IPS-20b (cell line): ENCODE data around the gene RTN4IP1.
"Not testable (repeated sequence)": the region's sequence is repeated elsewhere in the genome, so short reads cannot be mapped to it uniquely, and the experiment has no call there.

Source experiments
- H3K27ac ChIP-seq: one replicate; pipeline ENCODE4 v1.5.1; 2013; ENCODE audit warnings: low read length
- H3K27me3 ChIP-seq: 2 replicates; pipeline ENCODE4 v1.6.1; 2013; ENCODE audit warnings: mild to moderate bottlenecking, low read length, inconsistent platforms; ENCODE audit not compliant: insufficient read depth
- H3K36me3 ChIP-seq: 2 replicates; pipeline ENCODE4 v1.6.1; 2013; ENCODE audit warnings: low read depth, mild to moderate bottlenecking, inconsistent platforms, low read length, moderate library complexity; ENCODE audit not compliant: insufficient read depth
- H3K4me1 ChIP-seq: 2 replicates; pipeline ENCODE4 v1.6.1; 2013; ENCODE audit warnings: mild to moderate bottlenecking, control low read depth, inconsistent platforms, low read length, moderate library complexity; ENCODE audit not compliant: insufficient read depth
- H3K4me3 ChIP-seq: 2 replicates; pipeline ENCODE4 v1.5.1; 2013; ENCODE audit warnings: mild to moderate bottlenecking, low read length, inconsistent platforms
- H3K9ac ChIP-seq: 2 replicates; pipeline ENCODE4 v1.6.1; 2013; ENCODE audit warnings: low read depth, mild to moderate bottlenecking, inconsistent platforms, low read length, moderate library complexity
- H3K9me3 ChIP-seq: 2 replicates; pipeline ENCODE4 v1.6.1; 2013; ENCODE audit warnings: mild to moderate bottlenecking, low read depth, low read length, inconsistent platforms; ENCODE audit not compliant: insufficient read depth

Gene RTN4IP1

GRCh38 chr6:106574741-106575458 is 54.4 kb downstream of the RTN4IP1 start:
- Histone ChIP-seq H3K9ac (no peak overlapping the region), H3K27ac (no peak overlapping the region), H3K27me3 (no peaks in the 10 kb centered on the region), H3K4me3 (no peak overlapping the region), H3K36me3 (peaks cover 33% of the 10 kb centered on the region), H3K9me3 (no peaks in the 10 kb centered on the region), H3K4me1 (no peaks in the 10 kb centered on the region)

DNA sequence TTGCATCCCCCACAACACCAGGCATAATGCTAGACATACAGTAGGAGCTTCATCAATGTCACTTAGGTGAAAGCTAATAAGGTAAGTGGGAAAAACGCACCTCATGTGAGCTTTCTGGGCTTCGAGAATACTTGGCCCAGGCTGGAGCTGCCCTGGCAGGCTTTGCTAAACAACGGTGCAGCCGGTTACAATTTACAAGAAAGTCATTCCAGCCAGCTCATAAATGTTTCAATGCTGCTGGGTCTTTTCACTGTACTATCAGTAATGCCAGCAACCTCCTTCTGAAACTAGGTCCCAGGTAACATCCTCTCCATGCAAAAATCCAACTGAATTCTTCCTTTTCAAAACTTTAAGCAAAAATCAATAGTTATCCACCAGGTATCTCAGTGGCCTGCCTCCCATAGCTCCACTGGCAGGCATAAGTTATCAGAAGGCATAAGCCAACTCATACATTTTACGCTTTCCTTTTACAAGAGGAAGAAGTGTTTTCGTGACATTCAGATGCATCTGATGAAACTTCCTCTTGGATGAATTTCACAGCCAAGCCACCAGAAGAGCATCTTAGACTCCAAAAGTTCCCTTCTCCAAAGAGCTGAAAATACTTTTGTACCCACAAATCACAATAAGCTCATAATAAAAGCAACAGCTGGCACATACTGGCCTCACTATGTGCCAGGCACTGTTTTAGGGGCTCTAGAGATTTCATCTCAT is 56.3 kb downstream of the RTN4IP1 start:
- Histone ChIP-seq H3K9me3 (no peaks in the 10 kb centered on the region), H3K4me1 (no peaks in the 10 kb centered on the region), H3K27ac (no peak overlapping the region), H3K36me3 (peaks cover 32% of the 10 kb centered on the region), H3K9ac (no peak overlapping the region), H3K27me3 (no peaks in the 10 kb centered on the region), H3K4me3 (no peak overlapping the region)

DNA sequence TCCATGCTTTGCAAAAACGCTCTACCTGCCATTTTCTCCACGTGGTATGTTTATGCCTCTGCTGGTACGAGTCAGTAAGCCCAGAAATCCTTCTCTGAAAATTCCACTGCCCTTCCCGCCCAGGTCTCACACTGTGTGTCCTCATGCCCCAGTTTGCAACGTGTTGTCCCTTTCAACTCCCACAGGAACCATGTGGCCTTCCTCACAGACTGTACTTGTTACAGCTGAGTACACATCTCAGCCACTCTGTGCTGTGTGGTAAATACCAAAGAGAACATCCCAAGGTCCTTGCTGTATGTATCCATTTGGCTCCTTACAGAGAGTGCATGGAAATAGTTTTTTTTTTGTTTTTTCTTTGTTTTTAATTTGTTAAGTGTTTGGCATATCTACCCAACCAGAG is 56.9 kb downstream of the RTN4IP1 start:
- H3K4me3 ChIP-seq = no peak overlapping the region
- no peaks in the 10 kb centered on the region for H3K27me3 ChIP-seq
- H3K9me3 ChIP-seq = no peaks in the 10 kb centered on the region
- no peak overlapping the region for H3K27ac ChIP-seq
- H3K9ac ChIP-seq = no peak overlapping the region
- H3K36me3 ChIP-seq = peaks cover 29% of the 10 kb centered on the region
- H3K4me1 ChIP-seq = no peaks in the 10 kb centered on the region

GRCh38 chr6:106569428-106569827 is 59.9 kb downstream of the RTN4IP1 start:
- no peaks in the 10 kb centered on the region for H3K27me3 ChIP-seq
- no peak overlapping the region for H3K27ac ChIP-seq
- no peaks in the 10 kb centered on the region for H3K9me3 ChIP-seq
- no peak overlapping the region for H3K4me3 ChIP-seq
- H3K9ac ChIP-seq = no peak overlapping the region
- peaks cover 23% of the 10 kb centered on the region for H3K36me3 ChIP-seq
- 0 out of 2 replicates have a peak, but pooled peaks cover 2% of the 10 kb centered on the region for H3K4me1 ChIP-seq

DNA sequence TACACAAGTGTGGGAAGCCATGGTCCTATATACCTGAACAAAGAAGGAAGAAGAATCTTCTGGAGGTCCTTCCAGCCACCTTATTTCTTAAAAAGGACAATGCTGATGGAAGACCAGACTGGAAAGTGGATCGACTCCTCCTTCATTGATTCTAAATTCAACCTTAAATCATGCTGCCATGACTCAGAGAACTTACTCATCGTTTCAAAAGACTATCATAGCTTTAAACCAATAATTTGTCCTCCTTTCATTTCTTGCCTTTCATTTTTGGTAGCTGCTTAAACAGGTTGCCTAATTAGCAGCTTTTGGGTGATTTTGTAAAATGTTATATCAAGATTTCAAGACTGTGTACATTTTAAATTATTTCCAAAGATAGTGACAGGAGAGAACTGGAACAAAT is 60.8 kb downstream of the RTN4IP1 start:
- H3K27me3 ChIP-seq = no peaks in the 10 kb centered on the region
- H3K36me3 ChIP-seq = peaks cover 22% of the 10 kb centered on the region
- H3K4me1 ChIP-seq = peaks cover 8% of the 10 kb centered on the region; the same call in 1 of the 2 replicates
- H3K27ac ChIP-seq = no peak overlapping the region
- no peak overlapping the region for H3K9ac ChIP-seq
- no peak overlapping the region for H3K4me3 ChIP-seq
- H3K9me3 ChIP-seq = no peaks in the 10 kb centered on the region

DNA sequence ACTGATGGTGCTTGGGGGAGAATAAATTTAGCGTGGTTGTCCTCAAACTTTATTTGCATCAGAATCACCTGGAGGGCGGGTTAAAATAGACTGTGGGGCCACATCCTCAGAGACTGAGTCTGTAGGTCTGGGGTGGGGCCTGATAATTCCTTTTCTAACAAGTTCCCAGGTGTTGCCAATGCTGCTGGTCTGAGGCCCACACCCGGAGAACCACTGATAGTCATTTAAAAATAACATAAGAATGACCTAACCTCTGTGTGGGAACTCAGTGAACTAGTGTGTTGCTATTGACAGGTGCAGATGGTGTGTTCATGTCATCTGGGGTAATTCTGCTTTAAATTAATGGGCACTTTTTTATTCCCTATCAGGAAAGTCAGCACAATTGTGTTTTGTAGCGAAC is 64.8 kb downstream of the RTN4IP1 start:
- Histone ChIP-seq H3K36me3 (no peaks in the 10 kb centered on the region; the same call in 1 of the 2 replicates), H3K4me3 (no peak overlapping the region), H3K9ac (no peak overlapping the region), H3K27ac (no peak overlapping the region), H3K9me3 (no peaks in the 10 kb centered on the region), H3K27me3 (no peaks in the 10 kb centered on the region), H3K4me1 (peaks cover 8% of the 10 kb centered on the region; the same call in 1 of the 2 replicates)

- Histone ChIP-seq H3K27ac (no peak overlapping the region), H3K9ac (no peak overlapping the region), H3K4me1 (peaks cover 8% of the 10 kb centered on the region; the same call in 1 of the 2 replicates), H3K27me3 (no peaks in the 10 kb centered on the region), H3K36me3 (no peaks in the 10 kb centered on the region), H3K9me3 (no peaks in the 10 kb centered on the region), H3K4me3 (no peak overlapping the region)
These were observed 65.7 kb downstream of the RTN4IP1 start for GRCh38 chr6:106563614-106564013.

GRCh38 chr6:106561686-106562405 is 67.5 kb downstream of the RTN4IP1 start:
- no peaks in the 10 kb centered on the region for H3K9me3 ChIP-seq
- no peaks in the 10 kb centered on the region for H3K36me3 ChIP-seq
- no peak overlapping the region for H3K27ac ChIP-seq

GRCh38 chr6:106560996-106561685 is 68.2 kb downstream of the RTN4IP1 start:
- Histone ChIP-seq H3K4me1 (peaks cover 8% of the 10 kb centered on the region; the same call in 1 of the 2 replicates), H3K36me3 (no peaks in the 10 kb centered on the region), H3K27ac (no peak overlapping the region), H3K9me3 (no peaks in the 10 kb centered on the region), H3K4me3 (no peak overlapping the region), H3K9ac (no peak overlapping the region), H3K27me3 (no peaks in the 10 kb centered on the region)

More at GRCh38 chr6:106561686-106562405, 67.5 kb downstream of the RTN4IP1 start:
- H3K4me1 ChIP-seq = peaks cover 8% of the 10 kb centered on the region; the same call in 1 of the 2 replicates
- no peaks in the 10 kb centered on the region for H3K27me3 ChIP-seq
- no peak overlapping the region for H3K4me3 ChIP-seq
- no peak overlapping the region for H3K9ac ChIP-seq

GRCh38 chr6:106559659-106560058 is 69.6 kb downstream of the RTN4IP1 start:
- H3K4me3 ChIP-seq, H3K9ac ChIP-seq, H3K27me3 ChIP-seq, H3K36me3 ChIP-seq, H3K4me1 ChIP-seq, H3K27ac ChIP-seq, H3K9me3 ChIP-seq: not testable (repeated sequence)

- no peaks in the 10 kb centered on the region for H3K27me3 ChIP-seq
- no peaks in the 10 kb centered on the region for H3K4me1 ChIP-seq
- no peak overlapping the region for H3K9ac ChIP-seq
- H3K9me3 ChIP-seq = no peaks in the 10 kb centered on the region
- H3K4me3 ChIP-seq = no peak overlapping the region
- no peaks in the 10 kb centered on the region for H3K36me3 ChIP-seq
- no peak overlapping the region for H3K27ac ChIP-seq
These were observed 70.9 kb downstream of the RTN4IP1 start for GRCh38 chr6:106558364-106558763.
